WI38 (cell line): Measurements from ENCODE around the gene TPI1.
"Not testable (repeated sequence)": the region's sequence is repeated elsewhere in the genome, so short reads cannot be mapped to it uniquely, and the experiment has no call there.

ENCODE experiments used
- H3K4me3 ChIP-seq: 2 replicates; pipeline ENCODE4 v1.5.1; 2011; ENCODE audit warnings: low read depth, mild to moderate bottlenecking, control low read depth, low read length
- TF ChIP-seq, protein P1 (sequence below): IDR thresholded peaks from 2 replicates; pipeline ENCODE4 v1.5.1; 2012; ENCODE audit warnings: low read depth, mild to moderate bottlenecking, control low read depth, low read length

Gene TPI1

DNA sequence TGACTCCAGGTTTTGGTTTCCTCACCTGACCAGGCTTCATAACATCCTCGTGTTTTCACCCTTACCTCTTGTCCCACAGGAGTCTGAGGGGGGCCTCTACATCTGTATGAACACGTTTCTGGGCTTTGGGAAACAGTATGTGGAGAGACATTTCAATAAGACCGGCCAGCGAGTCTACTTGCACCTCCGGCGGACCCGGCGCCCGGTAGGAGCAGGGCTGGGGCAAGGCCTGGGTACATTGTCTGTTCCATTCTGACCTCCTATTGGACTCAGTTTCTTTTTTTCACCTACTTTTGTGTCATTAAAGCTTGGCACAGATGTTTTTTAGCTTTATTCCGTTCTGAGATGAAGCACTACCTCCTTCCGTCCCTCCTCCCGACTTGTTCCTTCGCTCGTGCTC lies 12.0 kb upstream of the TPI1 start:
- TF ChIP-seq, protein P1, sequence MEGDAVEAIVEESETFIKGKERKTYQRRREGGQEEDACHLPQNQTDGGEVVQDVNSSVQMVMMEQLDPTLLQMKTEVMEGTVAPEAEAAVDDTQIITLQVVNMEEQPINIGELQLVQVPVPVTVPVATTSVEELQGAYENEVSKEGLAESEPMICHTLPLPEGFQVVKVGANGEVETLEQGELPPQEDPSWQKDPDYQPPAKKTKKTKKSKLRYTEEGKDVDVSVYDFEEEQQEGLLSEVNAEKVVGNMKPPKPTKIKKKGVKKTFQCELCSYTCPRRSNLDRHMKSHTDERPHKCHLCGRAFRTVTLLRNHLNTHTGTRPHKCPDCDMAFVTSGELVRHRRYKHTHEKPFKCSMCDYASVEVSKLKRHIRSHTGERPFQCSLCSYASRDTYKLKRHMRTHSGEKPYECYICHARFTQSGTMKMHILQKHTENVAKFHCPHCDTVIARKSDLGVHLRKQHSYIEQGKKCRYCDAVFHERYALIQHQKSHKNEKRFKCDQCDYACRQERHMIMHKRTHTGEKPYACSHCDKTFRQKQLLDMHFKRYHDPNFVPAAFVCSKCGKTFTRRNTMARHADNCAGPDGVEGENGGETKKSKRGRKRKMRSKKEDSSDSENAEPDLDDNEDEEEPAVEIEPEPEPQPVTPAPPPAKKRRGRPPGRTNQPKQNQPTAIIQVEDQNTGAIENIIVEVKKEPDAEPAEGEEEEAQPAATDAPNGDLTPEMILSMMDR = no peak
- no peak overlapping the region for H3K4me3 ChIP-seq

DNA sequence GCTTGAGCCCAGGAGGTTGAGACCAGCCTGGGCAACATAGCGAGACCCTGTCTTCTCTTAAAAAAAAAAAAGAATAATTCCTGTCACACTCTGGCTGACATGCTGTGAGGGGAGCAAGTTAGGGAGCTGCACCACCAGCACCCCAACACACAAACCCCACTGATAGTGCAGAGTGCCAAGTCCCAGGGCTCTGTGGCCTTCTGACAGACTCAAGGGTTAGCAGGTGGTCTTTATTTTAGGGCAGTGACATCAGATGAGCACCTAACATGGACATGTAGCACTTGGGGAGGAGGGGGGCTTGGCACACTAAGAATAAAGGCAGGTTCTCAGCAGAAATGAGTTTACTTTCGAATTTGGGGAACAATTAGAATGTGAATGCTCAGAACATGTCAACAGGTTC lies 8.5 kb upstream of the TPI1 start:
- TF ChIP-seq, protein P1 = no peak
- no peak overlapping the region for H3K4me3 ChIP-seq

DNA sequence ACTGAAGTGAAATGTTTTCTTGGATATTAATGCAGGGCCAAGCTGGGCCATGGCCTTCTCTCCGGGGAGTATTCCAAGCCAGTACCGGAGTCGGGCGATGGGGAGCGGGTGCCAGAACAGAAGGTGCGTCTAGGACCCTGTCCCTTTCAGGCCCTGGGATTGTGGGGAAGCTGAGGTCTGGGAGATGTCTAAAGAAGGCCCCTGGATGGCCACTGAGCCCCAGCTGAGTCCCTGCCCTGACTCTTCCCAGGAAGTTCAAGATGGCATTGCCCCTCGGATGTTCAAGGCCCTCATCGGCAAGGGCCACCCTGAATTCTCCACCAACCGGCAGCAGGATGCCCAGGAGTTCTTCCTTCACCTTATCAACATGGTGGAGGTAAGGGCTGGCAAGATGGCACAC lies 7.2 kb upstream of the TPI1 start:
- H3K4me3 ChIP-seq = no peak overlapping the region
- TF ChIP-seq, protein P1 = no peak

DNA sequence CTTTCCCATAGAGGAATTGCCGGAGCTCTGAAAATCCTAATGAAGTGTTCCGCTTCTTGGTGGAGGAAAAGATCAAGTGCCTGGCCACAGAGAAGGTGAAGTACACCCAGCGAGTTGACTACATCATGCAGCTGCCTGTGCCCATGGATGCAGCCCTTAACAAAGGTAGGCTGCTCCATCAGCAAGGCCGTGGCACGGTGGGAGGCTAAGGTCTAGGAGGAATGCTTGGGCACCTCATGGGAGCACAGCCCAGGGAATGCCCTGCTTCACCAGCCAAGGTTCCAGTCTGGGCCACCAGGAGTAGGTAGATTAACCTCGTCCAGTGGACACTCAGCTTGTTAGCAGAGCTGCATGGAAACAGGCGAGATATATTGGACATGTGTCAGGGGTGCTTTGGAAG lies 6.4 kb upstream of the TPI1 start:
- H3K4me3 ChIP-seq = no peak overlapping the region
- TF ChIP-seq, protein P1 = no peak

DNA sequence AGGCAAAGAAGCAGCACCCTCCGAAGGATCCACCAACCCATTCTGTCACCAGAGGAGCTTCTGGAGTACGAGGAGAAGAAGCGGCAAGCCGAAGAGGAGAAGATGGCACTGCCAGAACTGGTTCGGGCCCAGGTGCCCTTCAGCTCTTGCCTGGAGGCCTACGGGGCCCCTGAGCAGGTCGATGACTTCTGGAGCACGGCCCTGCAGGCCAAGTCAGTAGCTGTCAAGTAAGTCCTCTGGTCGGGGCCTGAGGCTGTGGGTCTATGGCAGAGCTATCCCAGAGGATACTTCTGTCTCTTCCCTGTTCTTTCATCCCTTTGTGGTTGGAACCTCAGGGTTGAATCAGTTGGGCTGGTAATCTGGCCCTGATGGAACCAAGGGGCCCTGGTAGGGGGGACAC lies 5.9 kb upstream of the TPI1 start:
- H3K4me3 ChIP-seq = no peak overlapping the region
- TF ChIP-seq, protein P1 = no peak

DNA sequence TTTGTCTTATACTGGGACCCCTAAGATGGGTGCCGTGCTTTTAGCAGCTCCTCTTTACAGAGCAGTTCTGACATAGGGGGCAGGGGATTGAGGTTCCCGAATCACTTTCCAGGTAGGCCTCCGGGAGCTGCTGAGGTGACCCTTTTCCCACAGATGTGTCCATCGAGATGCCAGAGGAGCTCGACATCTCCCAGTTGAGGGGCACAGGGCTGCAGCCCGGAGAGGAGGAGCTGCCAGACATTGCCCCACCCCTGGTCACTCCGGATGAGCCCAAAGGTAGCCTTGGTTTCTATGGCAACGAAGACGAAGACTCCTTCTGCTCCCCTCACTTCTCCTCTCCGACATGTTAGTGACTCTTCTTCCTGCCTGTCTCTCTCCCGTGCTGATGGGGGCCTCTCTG lies 4.3 kb upstream of the TPI1 start:
- TF ChIP-seq, protein P1 = no peak
- H3K4me3 ChIP-seq = no peak overlapping the region

DNA sequence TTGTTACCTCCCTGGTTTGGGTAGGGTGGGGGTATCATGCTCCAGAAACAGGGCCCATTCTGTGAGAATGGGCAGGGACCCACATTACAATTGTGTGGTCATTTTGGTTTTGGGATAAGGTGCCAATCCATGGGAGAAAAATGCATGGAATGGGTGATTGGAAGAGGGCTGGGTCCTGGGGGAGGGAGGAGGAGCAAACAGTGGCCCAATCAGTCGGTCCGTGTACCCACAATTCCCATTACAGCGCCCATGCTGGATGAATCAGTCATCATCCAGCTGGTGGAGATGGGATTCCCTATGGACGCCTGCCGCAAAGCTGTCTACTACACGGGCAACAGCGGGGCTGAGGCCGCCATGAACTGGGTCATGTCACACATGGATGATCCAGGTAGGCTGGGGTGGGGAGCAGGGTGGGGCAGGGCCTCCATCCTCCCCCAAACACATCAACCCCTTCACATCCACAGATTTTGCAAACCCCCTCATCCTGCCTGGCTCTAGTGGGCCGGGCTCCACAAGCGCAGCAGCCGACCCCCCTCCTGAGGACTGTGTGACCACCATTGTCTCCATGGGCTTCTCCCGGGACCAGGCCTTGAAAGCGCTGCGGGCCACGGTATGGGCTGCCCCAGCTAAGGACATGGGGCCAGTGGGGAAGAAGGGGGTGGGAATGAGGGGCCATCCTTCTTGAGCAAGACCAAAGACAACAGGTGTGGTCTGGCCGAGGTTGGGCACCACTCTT lies 3.6 kb upstream of the TPI1 start:
- TF ChIP-seq, protein P1 = no peak
- no peak overlapping the region for H3K4me3 ChIP-seq

DNA sequence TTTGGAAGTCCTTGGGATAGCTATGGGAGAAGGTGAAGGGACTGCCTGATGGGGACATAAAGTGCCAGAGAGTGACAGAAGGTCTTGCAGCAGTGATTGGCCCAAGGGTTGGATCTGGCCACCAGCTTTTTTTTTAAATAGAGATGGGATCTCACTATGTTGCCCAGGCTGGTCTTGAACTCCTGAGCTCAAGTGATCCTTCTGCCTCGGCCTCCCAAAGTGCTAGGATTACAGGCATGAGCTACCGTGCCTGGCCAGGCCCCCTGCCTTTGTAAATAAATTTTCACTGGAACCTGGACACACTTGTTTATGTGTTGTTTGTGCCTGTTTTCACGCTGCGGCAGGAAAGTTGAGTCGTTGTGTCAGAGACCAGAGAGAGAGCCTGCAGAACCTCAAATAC lies 2.0 kb upstream of the TPI1 start:
- not testable (repeated sequence) for H3K4me3 ChIP-seq
